GM19324 (cell line): Measurements from ENCODE around the gene NOS1AP.

Experiments
- ATAC-seq: cut with Tn5 transposase; IDR thresholded peaks from one replicate; pipeline ENCODE4 v1.9.1; 2021; ENCODE audit warnings: mild to moderate bottlenecking, moderate library complexity; ENCODE audit not compliant: unreplicated experiment, low FRiP score

The NOS1AP gene

DNA sequence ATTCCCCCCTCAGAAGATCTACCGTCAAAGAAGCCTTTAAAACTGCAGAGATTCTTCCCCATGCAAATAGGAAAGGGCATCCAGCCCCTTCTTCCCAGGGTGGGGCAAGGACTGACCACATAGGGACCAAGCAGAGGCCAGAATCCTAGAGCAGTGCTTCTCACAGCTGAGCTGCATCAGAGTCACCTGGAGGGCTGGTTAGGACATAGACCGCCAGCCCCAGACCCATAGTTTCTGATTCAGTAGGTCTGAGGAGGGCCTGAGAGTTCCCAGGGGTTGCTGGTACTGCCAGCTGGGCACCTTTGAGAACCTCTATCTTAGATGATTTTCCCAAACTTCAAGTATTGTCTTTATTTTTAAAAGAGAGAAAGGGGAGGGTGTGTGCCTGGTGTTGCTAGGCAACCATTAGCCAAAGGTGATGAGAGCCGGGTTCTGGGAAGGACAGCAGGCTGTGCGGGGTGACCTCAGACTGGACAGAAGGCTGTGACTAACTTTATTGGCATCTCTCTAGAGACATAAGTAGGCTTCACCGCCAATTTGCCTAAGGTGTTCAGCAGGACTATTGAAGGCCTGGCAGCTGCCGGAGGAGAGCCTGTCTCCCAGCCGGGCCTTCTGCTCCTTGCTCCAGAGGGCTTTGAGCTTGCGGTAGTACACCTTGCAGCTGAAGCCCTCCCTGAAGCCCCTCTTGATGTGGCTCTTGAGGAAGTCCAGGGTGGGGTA lies 304.2 kb downstream of the NOS1AP start:
- no peak for ATAC-seq

DNA sequence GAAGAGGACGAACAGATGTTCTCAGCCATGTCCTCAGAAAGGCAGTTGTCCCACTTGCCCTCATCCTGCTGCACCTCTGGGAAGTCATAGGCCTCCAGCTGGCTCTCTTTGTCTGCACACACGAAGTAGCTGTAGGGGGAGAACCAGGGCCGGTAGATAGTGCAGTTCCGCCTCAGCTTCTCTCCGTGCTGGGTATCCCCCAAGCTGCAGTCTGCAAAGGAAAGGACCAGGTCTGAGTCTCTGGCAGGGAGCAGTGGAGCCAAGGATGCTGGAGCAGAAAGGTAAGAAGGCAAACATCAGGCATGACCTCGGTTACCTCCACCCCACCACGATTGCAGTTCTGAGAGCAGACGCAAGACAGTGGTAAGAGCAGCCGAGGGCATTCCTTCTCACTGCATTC lies 304.9 kb downstream of the NOS1AP start:
- no peak for ATAC-seq

DNA sequence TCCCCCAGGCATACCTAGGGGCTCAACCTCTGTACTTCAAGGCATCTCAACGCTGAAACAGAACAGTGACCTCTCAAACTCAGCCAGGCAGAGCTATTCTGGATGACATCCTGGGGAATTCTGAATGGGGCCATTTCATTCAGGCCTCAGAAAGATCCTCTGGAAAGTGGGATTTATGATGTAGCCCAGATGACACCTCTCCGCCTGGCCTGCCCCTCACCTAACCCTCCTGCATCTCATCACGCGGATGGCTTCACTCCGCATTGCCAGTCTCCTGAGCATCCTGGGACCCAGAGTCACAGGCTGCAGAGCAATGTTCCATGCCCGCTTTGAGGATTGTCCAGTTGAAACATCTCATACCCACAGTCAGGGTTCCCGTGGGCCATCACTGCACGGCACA lies 306.0 kb downstream of the NOS1AP start:
- no peak for ATAC-seq

DNA sequence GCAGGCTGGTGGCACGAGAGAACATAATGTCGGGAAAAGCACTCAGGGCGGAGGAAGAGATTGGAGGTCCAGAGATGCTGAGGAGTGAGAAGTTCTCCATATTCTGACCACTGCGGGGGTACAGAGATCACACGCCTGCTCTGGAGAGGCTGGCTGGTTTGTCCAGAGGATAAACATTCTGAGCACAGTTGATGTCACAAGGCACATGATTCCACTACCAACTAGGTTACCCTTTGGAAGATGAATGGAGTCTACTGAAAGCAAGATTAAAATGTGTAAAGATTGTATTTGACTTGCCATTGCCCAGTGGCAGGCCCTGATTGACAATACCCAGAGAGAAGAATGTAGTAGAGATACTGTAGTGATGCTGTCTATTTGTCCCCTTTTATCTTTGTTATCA lies 307.2 kb downstream of the NOS1AP start, which contains the start of gene SPATA46:
Gene SPATA46, minus strand, starts transcription at position 164 of the 400 bp plus-strand sequence. Its CDS starts 64 bp downstream, at position 100.
- no peak for ATAC-seq

DNA sequence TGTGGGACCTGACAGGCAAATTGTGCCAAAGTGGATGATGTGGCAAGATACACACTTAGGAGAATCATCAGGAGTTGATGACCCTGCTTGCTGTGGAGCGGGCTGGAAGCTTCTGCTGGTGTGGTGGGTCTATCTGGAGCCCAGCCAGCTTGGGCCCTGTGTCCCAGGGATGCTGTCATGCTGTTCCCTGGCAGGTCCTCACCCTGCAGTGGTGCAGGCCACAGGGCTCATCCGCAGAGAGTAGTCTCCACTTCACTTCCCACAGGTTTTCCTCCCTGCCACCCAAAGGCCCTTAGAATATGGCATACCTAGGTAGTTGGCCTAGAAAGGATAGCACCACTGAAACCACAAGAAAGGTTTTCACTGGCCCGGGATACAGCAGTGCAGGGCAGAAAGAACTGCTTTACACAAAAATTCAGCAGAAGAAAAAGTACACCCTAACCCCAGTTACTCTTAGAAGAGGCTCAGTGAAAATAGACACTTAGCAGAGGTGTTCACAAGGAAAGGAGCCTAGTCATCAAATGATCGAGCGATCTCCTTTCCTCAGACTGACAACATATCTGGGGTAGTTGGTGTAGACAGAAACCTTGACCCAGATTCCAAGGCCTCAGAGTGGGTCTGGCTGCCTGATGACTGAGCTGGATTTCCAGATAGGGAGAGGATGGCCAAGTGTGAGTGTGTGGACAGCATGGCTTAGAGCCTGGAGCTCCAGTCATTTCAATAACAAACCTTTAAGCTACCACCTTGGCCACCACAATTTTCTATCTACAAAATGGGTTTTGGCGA lies 310.8 kb downstream of the NOS1AP start:
- no peak for ATAC-seq

GRCh38 chr1:162381383-162381782 lies 311.9 kb downstream of the NOS1AP start, which contains the start of gene C1orf226:
C1orf226 (plus strand) TSS chr1:162381728; CDS start chr1:162381902, 174 bp downstream.
- no peak for ATAC-seq

- ATAC-seq: no peak
Measured at GRCh38 chr1:162381941-162382750, 312.7 kb downstream of the NOS1AP start.

GRCh38 chr1:162383091-162383490 lies 313.6 kb downstream of the NOS1AP start:
- ATAC-seq: no peak

- no peak for ATAC-seq
Measured at GRCh38 chr1:162383516-162383915, 314.0 kb downstream of the NOS1AP start.

- no peak for ATAC-seq
Measured at GRCh38 chr1:162384116-162384515, 314.6 kb downstream of the NOS1AP start.

DNA sequence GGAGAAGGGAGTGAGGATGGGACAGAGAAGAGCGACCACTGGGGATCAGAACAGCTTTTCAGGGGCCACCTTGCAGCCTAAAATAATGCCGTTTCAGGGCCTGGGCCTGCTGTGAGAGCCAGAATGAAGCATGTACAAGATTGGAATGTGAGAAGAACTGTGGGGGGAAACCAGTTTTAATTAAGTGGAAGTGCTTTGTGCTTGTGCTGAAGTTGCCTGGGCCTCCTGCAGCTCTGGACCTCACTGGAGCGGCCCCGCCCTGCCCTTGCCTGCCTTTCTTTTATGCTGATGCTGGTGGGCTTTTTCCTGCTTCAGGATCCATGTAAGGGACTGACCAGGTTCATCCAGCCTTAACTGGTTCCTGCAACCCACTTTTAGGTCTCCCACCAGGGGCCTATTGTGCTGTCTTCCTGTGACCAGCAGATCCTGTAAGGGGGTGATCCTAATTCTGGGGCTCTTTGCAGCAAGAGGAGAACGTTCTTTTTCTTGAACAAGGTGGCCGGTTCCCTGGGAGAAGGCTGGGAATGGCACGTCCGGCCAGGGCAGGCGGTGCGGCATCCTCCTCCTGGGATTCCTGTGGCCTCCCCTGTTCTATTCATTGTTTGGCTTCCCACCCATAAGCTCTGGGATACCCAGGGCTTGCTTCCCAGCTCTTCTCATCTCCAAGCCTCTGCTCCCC lies 315.2 kb downstream of the NOS1AP start:
- no peak for ATAC-seq

GRCh38 chr1:162385280-162385623 lies 315.8 kb downstream of the NOS1AP start:
- no peak for ATAC-seq

GRCh38 chr1:162385702-162386101 lies 316.2 kb downstream of the NOS1AP start:
- no peak for ATAC-seq

DNA sequence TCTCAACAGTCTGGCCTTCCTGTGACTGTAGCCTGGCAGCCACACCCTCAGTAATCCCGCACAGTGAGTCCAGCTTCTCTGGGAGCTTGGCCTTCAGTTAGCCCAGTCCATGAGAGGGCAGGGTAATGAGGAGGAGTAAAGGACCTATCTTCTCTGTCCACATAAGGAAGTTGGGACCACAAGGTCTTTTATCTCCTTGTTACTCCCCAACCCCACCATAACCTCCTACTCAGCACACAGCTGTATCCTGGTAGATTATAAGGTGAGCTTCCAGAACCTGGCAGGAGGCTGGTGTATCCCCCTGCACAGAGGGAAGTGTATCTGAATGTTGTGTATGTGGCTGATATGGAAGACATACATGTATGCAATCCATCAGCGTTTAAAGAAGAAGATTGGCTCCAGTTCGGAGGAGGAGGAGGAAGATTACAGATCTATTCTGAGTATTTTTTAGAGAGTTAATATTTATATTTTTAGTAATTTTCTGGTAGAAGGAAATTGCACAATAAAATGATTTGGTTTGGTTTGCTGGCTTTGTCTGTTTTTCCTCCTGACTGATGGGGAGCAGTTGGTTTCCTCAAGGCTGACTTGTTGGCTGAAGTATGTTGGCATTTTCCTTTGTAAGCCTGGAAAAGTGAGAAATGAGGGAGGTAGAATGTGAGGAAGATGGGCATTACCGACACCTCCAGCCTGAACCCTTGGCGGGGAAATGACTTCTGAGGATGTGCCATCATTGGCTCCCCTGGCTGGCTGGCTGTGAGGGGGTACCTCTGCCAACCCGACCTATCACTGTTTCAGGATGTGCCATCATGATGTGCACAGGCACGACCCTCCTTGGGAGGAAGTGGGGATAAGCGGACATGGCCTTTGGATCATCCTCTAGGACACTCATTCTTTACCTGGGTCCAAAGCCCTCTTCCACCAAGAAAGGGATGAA lies 317.1 kb downstream of the NOS1AP start:
- no peak for ATAC-seq

- no peak for ATAC-seq
Measured at GRCh38 chr1:162387226-162388082, 318.0 kb downstream of the NOS1AP start.

GRCh38 chr1:162388083-162388594 lies 318.6 kb downstream of the NOS1AP start:
- ATAC-seq: no peak

DNA sequence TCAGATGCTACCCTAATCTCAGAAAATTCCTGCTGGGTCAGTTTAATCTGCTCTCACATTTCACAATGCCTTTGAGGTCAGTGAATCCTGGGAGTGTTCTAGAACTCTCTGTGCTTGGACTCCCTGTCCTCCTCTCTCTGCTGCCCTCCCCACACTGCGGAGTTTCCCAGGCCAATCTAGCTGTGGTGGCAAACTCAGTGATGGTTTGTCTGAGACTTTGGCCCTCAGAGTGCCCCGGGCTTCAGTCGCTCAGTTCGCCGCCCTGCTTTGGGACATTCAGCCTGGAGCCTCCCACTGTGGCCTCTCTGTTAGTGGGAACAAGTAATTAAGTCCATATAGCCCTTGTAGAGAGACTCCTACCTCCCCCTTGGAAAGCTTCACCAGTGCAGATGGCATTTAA lies 319.1 kb downstream of the NOS1AP start:
- no peak for ATAC-seq
